ENCODE data around the gene MRPL28.
"Not testable (repeated sequence)": the region's sequence is repeated elsewhere in the genome, so short reads cannot be mapped to it uniquely, and the experiment has no call there.

The MRPL28 gene

DNA sequence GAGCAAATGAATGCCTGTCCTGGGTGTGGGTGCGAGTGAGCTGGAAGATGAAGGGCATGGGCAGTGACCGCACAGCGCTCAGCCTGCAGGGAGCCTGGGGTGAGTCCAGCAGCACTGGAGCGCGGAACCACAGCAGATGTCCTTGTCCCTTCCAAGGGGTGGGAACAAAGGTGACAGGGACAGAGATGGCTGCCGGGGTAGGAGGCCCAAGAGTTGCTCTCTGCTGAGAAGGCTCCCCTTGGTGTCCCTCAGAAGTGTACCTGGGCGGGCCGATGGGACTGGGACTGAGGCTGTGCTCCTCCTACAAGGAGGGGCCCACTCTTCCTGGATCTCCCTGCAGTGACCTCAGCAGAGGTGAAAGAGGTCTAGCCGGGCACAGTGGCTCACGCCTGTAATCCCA lies 19.0 kb upstream of the MRPL28 start:
- no peak for DNase-seq

DNA sequence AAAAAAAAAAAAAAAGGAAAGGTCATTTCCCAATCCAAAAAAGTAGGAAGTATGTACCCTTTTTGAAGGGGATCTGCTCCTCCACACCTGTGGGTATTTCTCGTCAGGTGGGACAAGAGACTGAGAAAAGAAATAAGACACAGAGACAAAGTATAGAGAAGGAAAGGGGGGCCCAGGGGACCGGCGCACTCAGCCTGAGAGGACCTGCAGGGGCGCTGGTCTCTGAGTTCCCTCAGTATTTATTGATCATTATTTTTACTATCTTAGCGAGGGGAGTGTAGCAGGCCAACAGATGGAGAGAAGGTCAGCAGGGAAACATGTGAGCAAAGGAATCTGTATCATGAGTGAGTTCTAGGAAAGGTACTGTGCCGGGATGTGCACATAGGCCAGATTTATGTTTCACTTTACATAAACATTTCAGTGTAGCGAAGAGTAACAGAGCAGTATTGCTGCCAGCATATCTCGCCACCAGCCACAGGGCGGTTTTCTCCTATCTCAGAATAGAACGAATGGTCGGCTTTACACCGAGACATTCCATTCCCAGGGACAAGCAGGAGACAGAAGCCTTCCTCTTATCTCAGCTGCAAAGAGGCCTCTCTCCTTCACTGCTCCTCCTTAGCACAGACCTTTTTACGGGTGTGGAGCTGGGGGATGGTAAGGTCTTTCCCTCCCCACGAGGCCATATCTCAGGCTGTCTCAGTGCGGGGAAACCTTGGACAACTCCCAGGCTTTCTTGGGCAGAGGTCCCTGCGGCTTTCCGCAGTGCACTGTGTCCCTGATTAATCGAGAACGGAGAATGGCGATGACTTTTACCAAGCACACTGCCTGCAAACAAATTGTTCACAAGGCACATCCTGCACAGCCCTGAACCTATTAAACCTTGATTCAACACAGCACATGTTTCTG lies 17.7 kb upstream of the MRPL28 start:
- DNase-seq = not testable (repeated sequence)

DNA sequence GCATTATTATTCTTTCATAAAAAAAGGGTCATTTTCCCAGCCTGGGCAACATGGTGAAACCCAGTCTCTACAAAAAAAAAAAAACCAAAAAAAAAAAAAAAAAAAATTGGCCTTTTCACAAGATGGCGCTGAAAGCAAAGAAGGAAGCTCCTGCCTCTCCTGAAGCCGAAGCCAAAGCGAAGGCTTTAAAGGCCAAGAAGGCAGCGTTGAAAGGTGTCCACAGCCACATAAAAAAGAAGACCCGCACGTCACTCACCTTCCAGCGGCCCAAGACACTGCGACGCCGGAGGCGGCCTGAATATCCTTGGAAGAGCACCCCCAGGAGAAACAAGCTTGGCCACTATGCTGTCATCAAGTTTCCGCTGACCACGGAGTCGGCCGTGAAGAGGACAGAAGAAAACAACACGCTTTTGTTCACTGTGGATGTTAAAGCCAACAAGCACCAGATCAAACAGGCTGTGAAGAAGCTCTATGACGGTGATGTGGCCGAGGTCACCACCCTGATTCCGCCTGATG lies 16.4 kb upstream of the MRPL28 start:
- DNase-seq = no peak

DNA sequence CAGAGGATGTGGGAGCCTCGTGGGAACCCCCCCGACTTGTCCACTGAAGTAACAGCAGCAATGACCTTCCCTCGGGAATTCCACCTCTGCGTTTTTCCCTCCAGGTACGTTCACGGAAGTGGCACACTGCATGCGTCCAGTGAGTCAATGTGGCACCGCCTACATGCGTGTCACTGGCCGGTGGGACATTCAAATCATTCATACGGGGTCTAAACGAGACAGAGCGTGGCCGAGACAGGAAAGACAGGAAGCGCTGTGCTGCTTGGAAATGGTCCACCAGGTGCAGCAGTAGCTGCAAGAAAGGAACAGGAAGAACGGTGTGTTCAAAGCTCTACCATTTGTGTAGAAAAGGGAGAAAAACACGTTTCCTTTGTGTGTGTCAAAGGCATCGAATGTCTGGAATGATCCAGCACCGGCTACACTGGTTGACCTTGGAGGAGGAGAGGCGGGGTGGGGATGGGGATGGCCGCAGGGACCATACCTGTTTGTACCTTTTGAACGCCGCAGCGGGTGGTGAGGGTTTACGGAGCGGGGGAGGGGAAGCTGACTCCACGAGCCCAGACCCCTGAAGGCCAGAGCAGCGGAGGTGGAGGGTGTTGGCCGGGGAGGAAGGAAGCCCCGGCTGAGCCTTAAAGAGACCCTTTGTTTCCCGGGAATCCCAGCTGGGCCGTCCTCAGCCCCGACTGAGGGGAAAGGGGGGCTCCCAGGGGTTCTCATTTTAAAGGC lies 13.2 kb upstream of the MRPL28 start:
- DNase-seq = no peak

DNA sequence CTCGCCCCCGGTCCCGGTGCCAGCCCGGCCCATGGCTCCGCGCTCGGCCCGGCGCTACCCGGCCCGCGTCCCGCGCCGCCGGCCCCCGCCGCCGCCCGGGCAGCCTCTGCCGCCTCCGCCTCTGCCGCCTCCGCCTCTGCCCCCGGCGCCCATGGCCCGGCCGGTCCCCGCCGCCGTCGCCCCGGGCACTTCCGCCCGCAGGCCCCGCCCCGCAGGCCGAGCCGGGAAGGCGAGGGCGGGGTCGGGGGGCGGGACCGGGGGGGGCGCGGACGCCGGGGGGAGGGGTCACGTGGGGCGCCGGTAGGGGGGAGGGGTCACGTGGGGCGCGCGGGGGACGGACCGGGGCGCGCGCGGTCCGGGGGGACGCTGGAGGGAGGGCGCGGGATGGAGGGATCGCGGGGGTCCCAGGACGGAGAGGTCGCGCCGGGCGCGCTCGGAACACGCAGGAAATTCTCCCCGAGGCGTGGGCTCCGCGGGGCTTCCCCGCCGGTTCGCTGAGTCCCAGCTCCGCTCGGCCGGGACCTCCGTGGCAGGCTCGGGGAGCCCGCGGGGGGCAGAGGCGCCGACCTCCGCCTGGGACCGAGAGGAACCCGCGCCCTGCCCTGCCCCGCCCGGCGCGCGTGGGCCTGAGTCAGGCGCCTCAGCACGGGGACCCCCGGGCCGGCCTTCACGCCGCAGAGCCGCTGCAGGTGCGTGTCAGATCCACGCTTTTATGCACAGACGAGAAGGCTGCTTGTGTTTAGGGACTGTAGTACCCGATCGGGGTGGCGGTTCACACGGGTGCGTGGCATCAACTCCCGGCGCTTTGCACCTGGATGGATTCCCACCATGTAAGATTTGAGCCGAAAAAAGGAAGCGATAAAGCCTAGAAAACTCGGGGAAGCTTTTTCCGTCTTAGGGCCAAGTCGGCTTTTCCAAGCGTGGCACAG lies 11.7 kb upstream of the MRPL28 start, which contains the start of gene PGAP6:
Gene PGAP6, minus strand, starts transcription at position 190 of the 929 bp plus-strand sequence. Its CDS starts 157 bp downstream, at position 33.
- no peak for DNase-seq

DNA sequence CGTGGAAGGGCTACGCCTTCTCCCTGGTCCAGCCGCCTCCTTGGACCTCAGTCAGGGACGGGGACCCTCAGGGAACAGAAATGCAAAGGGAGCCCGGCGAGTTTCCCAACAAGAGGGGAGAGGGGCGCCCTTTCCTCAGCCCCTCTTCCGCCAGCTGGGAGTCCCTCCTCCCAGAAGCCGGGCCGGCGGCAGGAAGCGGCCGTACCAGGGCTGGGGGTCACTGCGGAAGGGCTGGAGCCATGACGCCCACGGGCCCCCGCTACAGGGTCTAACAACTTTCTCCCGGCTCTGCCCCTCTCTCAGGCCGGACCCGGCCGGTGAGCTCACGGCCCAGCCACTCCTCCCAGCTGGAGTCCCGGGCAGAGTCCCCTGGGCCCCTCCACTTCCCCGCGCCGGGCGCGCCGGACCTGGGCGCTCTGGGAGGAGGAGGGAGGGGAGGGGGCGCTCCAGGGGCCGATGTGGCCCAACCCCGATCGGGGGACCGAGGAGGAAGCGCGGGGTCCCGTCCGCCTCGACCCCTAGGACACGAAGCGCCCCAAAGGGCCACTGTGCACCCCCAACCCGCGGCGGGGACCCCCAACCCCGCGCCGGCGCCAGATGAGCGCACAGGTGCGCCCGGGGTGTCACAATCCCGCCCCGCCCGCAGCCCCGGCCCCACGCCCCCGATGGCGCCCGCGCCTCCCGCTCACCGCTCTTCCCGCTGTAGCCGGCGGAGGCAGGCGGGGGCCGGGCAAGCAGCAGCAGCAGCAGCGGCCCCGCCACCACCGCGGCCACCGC lies 10.9 kb upstream of the MRPL28 start:
- no peak for DNase-seq

DNA sequence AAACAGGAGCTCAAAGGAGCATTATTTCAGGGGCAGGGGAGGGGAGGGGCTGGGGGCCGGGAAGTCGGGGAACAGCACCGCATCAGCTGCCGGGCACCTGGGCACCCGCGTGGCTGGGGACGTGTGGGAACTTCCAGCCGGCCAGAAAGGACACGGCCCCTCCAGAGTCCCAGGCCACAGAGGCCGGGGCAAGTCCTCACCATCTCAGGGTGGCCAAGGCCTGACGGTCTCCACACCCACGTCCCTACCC lies 10.3 kb upstream of the MRPL28 start:
- no peak for DNase-seq

DNA sequence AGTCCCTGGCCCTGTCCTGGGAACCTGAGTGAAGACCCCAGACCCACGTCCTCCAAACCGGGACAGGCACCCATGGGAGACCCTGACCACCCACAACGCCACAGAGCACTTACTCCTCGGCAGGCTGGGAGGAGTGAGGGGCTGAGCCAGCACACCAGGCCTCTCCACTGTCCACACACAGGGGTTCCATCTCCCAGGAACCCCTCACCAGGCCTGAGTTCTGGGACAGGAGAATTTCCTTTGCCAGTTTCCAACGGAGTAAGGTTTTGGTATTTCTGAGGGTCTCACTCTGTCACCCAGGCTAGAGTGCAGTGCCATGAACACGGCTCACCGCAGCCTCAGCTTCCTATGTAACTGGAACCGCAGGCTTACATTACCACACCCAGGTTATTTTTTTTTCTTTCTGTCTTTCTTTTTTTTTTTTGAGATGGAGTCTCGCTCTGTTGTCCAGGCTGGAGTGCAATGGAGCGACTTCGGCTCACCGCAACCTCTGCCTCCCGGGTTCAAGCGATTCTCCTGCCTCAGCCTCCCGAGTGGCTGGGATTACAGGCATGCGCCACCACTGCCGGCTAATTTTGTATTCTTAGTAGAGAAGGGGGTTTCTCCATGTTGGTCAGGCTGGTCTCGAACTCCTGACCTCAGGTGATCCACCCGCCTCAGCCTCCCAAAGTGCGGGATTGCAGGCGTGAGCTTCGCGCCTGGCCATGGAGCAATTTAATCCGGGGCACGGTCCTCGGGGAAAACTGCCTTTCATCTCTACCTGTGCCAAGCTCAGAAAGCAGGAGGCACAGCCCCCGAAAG lies 9.8 kb upstream of the MRPL28 start:
- no peak for DNase-seq

DNA sequence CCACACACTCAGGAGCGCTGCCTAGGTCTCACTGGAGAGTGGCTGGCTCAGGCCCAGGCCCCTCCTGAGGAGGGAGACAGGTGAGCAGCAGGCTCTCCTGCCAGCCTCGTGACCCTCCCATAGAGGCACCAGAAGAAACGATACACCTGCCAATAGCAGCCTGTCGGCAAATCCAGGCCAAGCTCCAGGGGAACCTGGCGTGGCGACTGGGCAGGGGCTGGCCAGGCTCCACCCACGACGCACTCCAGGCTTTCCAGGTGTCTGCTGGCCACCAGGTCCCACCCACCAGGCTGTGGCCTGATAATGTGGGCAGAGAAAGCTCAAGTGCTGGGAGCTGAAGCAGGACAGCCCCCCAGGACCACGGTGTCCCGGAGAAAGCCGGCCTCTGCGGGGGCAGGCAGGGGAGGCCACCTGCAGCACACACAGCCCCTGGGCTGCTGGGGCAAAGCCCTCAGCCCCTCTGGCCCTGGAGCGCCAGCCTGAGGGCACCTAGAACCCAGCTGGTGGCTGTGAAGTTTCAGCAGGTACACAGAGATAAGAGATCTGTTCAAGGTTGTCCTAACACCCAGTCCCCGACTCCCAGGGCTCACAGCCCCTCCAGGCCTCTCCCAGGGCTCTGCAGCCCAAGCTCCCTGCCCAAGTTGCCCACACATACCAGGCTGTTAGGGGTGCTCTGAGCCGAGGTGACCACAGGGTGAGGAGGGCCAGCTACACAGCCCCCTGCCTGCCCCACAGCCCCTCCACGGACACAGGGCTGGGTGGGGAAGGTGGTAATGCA lies 9.0 kb upstream of the MRPL28 start:
- DNase-seq = no peak

DNA sequence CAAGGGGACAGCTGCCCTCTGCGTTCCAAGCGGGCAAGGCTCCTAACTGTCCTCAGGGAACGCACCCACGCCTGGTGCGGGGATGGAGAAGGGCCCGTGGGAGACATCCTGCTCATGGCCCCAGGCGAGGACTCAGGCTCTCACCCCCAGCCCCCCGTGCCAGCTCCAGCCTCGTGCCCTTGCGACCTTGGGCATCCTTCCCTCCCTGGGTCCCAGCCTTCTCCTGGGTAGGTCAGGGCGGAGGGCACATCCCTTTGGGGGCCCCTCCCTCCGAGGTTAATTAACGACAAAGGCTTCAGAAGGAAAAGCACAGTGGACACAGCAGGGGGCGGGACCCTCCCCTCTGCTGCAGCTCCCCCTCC lies 8.5 kb upstream of the MRPL28 start:
- DNase-seq = no peak

DNA sequence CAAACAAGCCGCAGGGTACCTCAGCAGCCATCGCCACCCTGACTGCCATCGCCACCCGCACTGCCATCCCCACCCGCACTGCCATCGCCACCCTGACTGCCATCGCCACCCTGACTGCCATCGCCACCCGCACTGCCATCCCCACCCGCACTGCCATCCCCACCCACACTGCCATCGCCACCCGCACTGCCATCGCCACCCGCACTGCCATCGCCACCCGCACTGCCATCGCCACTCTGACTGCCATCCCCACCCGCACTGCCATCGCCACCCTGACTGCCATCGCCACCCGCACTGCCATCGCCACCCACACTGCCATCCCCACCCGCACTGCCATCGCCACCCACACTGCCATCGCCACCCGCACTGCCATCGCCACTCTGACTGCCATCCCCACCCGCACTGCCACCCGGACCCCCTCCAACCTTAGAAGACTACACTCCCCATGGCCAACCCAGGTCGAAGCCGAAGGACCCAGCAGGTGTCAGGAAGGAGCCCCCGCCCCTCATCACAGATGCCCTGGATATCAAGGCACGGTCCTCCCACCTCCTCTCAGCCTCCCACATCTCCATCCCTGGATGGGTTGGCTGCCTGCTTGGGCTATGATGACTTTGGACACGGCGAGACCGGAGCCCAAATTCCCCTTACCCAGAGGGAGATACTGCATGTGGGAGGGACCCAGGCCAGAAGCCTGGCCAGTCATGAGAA lies 7.9 kb upstream of the MRPL28 start:
- DNase-seq = not testable (repeated sequence)

DNA sequence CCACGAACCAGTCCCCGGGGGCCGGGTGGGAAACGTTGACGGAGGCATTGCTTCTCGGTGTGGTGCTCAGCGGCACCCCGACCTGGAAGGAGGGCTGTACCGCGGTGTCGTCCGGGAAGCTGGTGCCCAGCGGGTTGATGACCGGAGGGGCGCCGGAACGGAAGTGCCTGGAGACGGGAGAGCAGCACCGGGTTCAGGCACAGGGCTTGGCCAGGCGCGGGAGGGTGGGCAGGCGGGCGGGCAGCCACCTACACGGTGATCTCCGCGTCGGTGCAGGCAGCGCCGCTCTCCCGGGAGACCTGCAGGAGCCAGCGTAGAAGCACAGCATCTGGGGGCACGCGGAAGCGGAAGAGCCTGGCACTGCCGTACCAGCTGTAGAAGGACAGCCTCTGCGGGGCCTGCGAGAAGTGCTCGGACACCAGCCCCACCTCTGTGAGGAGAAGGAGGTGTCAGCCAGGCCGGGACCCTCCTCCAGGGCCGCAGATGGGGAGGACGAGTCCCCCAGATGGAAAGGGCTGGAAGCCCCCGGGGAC lies 7.1 kb upstream of the MRPL28 start:
- DNase-seq = no peak

DNA sequence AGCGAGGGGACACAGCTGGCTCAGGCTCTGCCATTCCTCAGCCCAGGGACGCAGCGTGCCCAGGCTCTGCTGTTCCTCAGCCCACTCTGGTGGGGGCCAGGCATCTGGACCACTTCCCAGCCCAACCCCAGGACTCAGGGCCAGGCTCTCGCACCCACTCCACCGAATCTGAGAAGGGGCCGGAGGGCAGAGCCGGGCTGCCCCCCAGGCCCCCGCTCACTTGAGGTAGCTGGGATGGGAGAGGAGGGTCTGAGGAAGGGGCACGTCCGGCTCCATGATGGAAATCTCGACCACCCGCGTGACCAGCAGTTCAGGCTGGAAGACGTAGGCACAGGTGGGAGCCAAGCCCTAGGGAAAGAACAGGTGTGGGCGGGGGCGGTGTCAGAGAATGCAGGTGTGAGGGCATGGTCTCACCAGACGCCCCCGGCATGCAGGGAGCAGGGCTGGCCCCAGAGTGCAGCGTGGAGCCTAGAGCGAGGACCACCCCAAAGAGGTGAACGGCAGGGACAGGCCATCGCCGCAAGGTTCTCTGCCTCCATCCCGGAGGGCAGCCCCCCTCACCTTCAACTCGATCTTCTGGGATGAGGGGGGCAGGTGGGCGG lies 6.6 kb upstream of the MRPL28 start:
- no peak for DNase-seq

DNA sequence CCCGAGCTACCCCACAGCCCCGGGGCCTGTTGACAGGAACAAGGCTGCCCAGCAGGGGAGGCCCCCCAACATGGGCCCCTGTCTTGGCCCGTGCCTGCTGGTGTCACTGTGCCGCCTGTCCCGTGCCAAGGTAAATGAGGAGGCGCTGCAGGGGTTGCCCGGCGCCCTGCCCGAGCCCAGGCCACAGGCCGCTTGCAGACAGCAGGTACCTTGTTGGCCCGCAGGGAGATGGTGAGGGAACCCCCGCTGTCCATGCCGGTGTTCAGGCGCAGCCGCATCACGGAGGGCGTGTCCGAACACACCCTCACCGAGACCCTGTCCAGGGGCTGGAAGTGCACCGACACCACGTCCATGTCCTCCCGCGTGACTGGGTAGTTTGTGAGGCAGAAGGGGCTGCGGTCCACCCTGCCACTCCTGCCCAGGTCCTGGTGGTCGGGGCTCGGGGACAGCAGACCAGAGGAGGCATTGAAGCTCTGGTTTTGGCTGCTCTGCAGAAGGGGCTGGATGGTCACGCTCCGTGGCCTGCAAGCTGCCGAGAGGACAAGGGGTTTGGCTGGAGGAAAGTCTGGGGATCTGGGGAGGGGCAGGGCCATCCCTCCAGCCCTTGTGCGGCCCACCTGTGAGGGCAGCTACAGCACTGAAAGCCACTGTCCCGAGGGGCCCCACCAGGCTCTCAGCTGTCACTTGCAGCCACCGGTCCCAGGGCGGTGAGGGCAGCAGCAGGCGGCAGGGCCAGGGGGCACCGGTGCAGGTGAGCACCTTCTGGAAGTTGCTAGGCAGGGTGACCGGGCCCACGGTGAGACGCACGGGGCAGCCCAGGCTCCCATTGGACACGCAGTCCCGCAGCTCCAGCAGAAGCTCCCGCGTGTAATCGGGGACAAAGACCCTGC lies 5.8 kb upstream of the MRPL28 start:
- DNase-seq = no peak

DNA sequence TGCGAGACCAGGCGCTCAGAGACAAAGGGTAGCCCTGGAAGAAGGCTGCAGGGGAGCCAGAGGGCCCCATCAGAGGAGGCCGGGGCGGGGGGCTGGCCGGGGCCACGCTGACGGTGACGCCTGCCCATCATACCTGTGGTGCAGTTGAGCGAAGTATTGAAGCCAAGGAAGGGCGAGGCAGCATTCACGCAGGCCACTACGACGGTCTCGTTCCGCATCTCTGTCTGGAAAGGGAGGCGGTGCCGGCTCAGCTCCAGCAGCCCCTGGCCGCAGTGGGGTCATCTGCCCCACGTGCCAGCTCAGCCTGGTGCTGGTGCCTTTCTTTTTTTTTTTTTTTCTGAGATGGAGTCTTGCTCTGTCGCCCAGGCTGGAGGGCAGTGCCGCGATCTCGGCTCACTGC lies 4.9 kb upstream of the MRPL28 start:
- no peak for DNase-seq

DNA sequence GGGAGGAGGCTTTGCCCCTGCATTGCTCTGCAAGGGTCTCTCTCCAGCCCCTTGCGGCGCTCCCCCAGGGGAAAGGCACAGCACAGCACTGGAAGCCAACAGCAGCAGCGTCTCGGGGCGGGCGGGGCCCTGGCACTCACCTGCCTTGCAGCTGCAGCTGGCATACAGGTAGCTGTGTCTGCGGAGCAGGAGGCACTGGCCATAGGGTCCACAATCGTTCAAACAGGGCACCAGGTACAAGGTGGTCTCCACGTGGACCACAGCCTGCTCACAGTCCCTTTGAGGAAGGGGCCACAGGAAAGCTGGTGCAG lies 4.2 kb upstream of the MRPL28 start:
- DNase-seq = no peak

DNA sequence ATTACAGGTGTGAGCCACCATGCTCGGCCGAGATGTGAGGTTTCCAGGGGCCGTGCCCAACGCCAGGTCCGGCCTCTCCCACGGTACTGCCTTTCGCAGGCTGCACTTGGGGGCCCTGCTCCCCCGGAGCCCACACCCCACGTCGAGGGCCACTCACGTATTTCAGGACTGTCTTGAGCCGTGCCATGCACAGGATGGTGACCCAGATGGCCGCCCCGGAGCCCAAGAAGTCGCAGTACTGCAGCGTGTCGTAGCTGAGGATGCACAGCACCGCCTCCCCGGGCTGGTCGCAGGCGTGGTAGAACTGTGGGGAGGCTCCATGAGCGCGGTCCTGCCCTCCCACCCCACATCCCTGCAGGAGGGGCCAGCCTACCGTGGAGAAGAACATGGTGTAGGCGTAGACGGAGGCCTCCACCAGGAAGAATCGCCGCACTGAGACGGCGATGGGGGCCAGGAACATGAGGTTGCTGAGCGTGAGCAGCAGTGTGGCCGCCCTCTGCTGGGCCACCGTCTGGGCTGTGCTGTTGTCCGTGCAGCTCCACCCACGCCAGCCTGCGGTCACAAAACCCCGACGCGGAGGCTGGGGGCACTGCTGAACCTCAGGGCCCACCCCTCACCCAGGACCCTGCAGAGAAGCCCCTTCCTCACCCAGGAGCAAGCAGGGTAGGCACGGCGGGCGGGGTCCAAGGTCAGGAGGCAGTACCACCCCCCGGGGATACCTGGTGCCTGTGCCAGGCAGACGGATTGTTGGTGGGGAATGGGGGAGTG lies 3.7 kb upstream of the MRPL28 start:
- DNase-seq = no peak

Measured in GOT3 (cell line).